Right lobe of liver (tissue), 4 donors: Measurements from ENCODE around the gene PARVA.

Experiments
- CTCF ChIP-seq, 4 donors: fragments of 200-600 bp in 3 of 4; fragments of 450-650 bp in 1 of 4; IDR thresholded peaks; one replicate each; pipeline versions ENCODE4 v1.5.1 to v1.8.0; 2016 to 2022; ENCODE audit warnings: antibody characterized with exemption in 4 of 4, mild to moderate bottlenecking in 2 of 4
- POLR2A ChIP-seq: fragments of 450-650 bp; IDR thresholded peaks from one replicate; pipeline ENCODE4 v1.6.1; 2017; ENCODE audit warnings: antibody characterized with exemption, mild to moderate bottlenecking
- donor health status: DM: no; HTN: no; CAD: no.
- donor health status: DM: no; HTN: no; CAD: no.
- donor health status: DM: no; HTN: yes; CAD: no.

- TF ChIP-seq CTCF (IDR thresholded peaks at IDR 0.05) (no peak), POLR2A (no peak)
These were observed 26.6 kb downstream of the PARVA start for GRCh38 chr11:12403997-12404350.
